H1 (cell line): ENCODE measurements around the gene GRIFIN. TPM values are rescaled to one million over a fixed set of nuclear protein-coding genes. Genes with fewer than 3 reads are reported as not detected.

ENCODE experiments used
- CTCF ChIA-PET: fragments of 300-600 bp; sonication (Branson Sonifier 250); formaldehyde crosslinking; loops from one replicate; lab custom pipeline; 2021; ENCODE audit not compliant: partially characterized antibody; lab: Charles Lee
- POLR2A ChIA-PET: fragments of 300-600 bp; sonication (Branson Sonifier 250); formaldehyde crosslinking; loops from one replicate; lab custom pipeline; 2021; ENCODE audit warnings: inconsistent platforms; ENCODE audit not compliant: partially characterized antibody; lab: Charles Lee
- DNase-seq, 2 experiments: peaks; one replicate each; pipeline versions ENCODE4 v3.0.0 to v3.0.0-alpha.2; 2010 to 2022; ENCODE audit warnings: low spot score in 2 of 2, low read depth in 1 of 2, mixed read lengths in 1 of 2
- FAIRE-seq: peaks from 2 replicates; lab custom pipeline; 2011; peaks lifted over from hg19 to GRCh38; lab: Jason Lieb, UNC
- H2AFZ ChIP-seq: 2 replicates; pipeline ENCODE4 v1.8.1; 2012; ENCODE audit warnings: low read length, inconsistent platforms
- H2AK5ac ChIP-seq: 2 replicates; pipeline ENCODE4 v1.6.1; 2013; ENCODE audit warnings: low read depth, low read length
- H2BK120ac ChIP-seq: replicated peaks from 2 replicates; pipeline ENCODE3; 2013; ENCODE audit warnings: low read depth, low read length, inconsistent platforms
- H2BK12ac ChIP-seq: 2 replicates; pipeline ENCODE4 v1.6.1; 2013; ENCODE audit warnings: low read depth, low read length
- H2BK15ac ChIP-seq: 2 replicates; pipeline ENCODE4 v1.6.1; 2013; ENCODE audit warnings: low read length
- H2BK20ac ChIP-seq: 2 replicates; pipeline ENCODE4 v1.6.1; 2013; ENCODE audit warnings: low read length
- H2BK5ac ChIP-seq: 2 replicates; pipeline ENCODE4 v1.6.1; 2013; ENCODE audit warnings: low read depth, low read length
- H3K14ac ChIP-seq: 2 replicates; pipeline ENCODE4 v1.6.1; 2013; ENCODE audit warnings: inconsistent platforms; ENCODE audit not compliant: insufficient read length
- H3K18ac ChIP-seq: 2 replicates; pipeline ENCODE4 v1.6.1; 2013; ENCODE audit warnings: low read length; ENCODE audit errors: extremely low read depth
- H3K23ac ChIP-seq: 2 replicates; pipeline ENCODE4 v1.6.1; 2013; ENCODE audit warnings: inconsistent platforms; ENCODE audit not compliant: insufficient read length
- H3K23me2 ChIP-seq: 2 replicates; pipeline ENCODE4 v1.6.1; 2013; ENCODE audit warnings: low read depth, low read length
- H3K27ac ChIP-seq: 2 replicates; pipeline ENCODE4 v1.6.1; 2011; ENCODE audit warnings: low read depth, low read length, inconsistent platforms
- H3K27me3 ChIP-seq, 4 experiments: replicated peaks in 1 of 4; 1 replicate in 1 of 4; 2 replicates in 3 of 4; pipeline versions ENCODE4 v1.6.1 to v1.8.1; 2011 to 2013; ENCODE audit warnings: low read length in 3 of 4, mild to moderate bottlenecking in 3 of 4, inconsistent platforms in 2 of 4, mixed read lengths in 2 of 4, moderate library complexity in 1 of 4; ENCODE audit not compliant: control insufficient read depth in 3 of 4, insufficient read depth in 3 of 4; ENCODE audit errors: extremely low read depth in 1 of 4
- H3K36me3 ChIP-seq, 4 experiments: 2 replicates each; pipeline versions ENCODE4 v1.6.1 to v1.8.1; 2011 to 2013; ENCODE audit warnings: mild to moderate bottlenecking in 4 of 4, low read length in 3 of 4, moderate library complexity in 2 of 4, control low read depth in 1 of 4, inconsistent platforms in 1 of 4; ENCODE audit not compliant: insufficient read depth in 4 of 4, control insufficient read depth in 2 of 4
- H3K4ac ChIP-seq: replicated peaks from 2 replicates; pipeline ENCODE3; 2013; ENCODE audit warnings: low read length, low read depth, mixed read lengths, inconsistent platforms; ENCODE audit not compliant: insufficient read length
- H3K4me1 ChIP-seq, 4 experiments: replicated peaks in 1 of 4; 1 replicate in 1 of 4; 2 replicates in 3 of 4; pipeline versions ENCODE4 v1.6.1 to v1.8.1; 2011 to 2013; ENCODE audit warnings: low read length in 3 of 4, inconsistent platforms in 2 of 4, mixed read lengths in 1 of 4; ENCODE audit not compliant: insufficient read depth in 4 of 4, control insufficient read depth in 3 of 4
- H3K4me2 ChIP-seq, 2 experiments: 2 replicates each; pipeline versions ENCODE4 v1.6.1 to v1.8.1; 2011 to 2013; ENCODE audit warnings: low read depth in 2 of 2, low read length in 2 of 2, control low read depth in 1 of 2, inconsistent platforms in 1 of 2, mild to moderate bottlenecking in 1 of 2; ENCODE audit not compliant: insufficient read depth in 1 of 2
- H3K4me3 ChIP-seq, 4 experiments: fragments of 200-600, 300-600 bp in 1 of 4; sonication (generic), shearing (Covaris generic), sonication (Bioruptor Twin) in 1 of 4; 2 replicates each; pipeline versions ENCODE4 v1.5.1 to v1.8.1; 2011 to 2016; ENCODE audit warnings: low read length in 4 of 4, low read depth in 3 of 4, control low read depth in 2 of 4, inconsistent platforms in 2 of 4, mild to moderate bottlenecking in 2 of 4, mixed read lengths in 1 of 4, moderate library complexity in 1 of 4; ENCODE audit not compliant: insufficient read depth in 2 of 4; ENCODE audit errors: extremely low read depth in 1 of 4
- H3K56ac ChIP-seq: replicated peaks from 2 replicates; pipeline ENCODE3; 2013; ENCODE audit warnings: low read depth, mild to moderate bottlenecking, mixed read lengths, low read length, inconsistent platforms; ENCODE audit not compliant: insufficient read length
- H3K79me1 ChIP-seq: 2 replicates; pipeline ENCODE4 v1.6.1; 2013; ENCODE audit warnings: low read depth, low read length, control low read depth
- H3K79me2 ChIP-seq, 2 experiments: 2 replicates each; pipeline versions ENCODE4 v1.6.1 to v1.8.1; 2012 to 2013; ENCODE audit warnings: low read length in 2 of 2, mild to moderate bottlenecking in 2 of 2, inconsistent platforms in 1 of 2; ENCODE audit not compliant: insufficient read depth in 2 of 2, control insufficient read depth in 1 of 2
- H3K9ac ChIP-seq, 4 experiments: replicated peaks in 1 of 4; 1 replicate in 1 of 4; 2 replicates in 3 of 4; pipeline versions ENCODE4 v1.6.1 to v1.8.1; 2011 to 2013; ENCODE audit warnings: low read depth in 3 of 4, low read length in 3 of 4, control low read depth in 2 of 4, mild to moderate bottlenecking in 2 of 4, moderate library complexity in 2 of 4, inconsistent platforms in 1 of 4; ENCODE audit errors: extremely low read depth in 1 of 4
- H3K9me3 ChIP-seq, 2 experiments: 2 replicates each; pipeline versions ENCODE4 v1.6.1 to v1.8.1; 2012 to 2013; ENCODE audit warnings: mild to moderate bottlenecking in 2 of 2, moderate library complexity in 2 of 2, control low read depth in 1 of 2, inconsistent platforms in 1 of 2, low read depth in 1 of 2, low read length in 1 of 2, mixed read lengths in 1 of 2; ENCODE audit not compliant: insufficient read depth in 2 of 2
- H4K20me1 ChIP-seq, 2 experiments: replicated peaks in 1 of 2; 2 replicates each; pipeline versions ENCODE3 to v1.8.1; 2011 to 2013; ENCODE audit warnings: inconsistent platforms in 2 of 2, low read length in 2 of 2, mild to moderate bottlenecking in 1 of 2; ENCODE audit not compliant: insufficient read depth in 2 of 2, control insufficient read depth in 1 of 2
- H4K5ac ChIP-seq: 2 replicates; pipeline ENCODE4 v1.6.1; 2013; ENCODE audit warnings: low read length, low read depth, mixed read lengths, inconsistent platforms; ENCODE audit not compliant: insufficient read length
- H4K8ac ChIP-seq: 2 replicates; pipeline ENCODE4 v1.8.0; 2013; ENCODE audit warnings: mild to moderate bottlenecking, moderate library complexity, low read length, inconsistent platforms; ENCODE audit not compliant: insufficient read depth; ENCODE audit errors: extremely low read depth
- H4K91ac ChIP-seq: replicated peaks from 2 replicates; pipeline ENCODE3; 2013; ENCODE audit warnings: low read length, mixed read lengths, inconsistent platforms; ENCODE audit not compliant: insufficient read length
- BRCA1 ChIP-seq: IDR thresholded peaks from 2 replicates; pipeline ENCODE4 v1.6.1; 2012; ENCODE audit warnings: low read depth, low read length, improper control_type of control experiment
- CEBPB ChIP-seq: IDR thresholded peaks from 2 replicates; pipeline ENCODE4 v1.6.1; 2012; ENCODE audit warnings: low read depth, low read length
- EGR1 ChIP-seq: IDR thresholded peaks from 2 replicates; pipeline ENCODE4 v1.6.1; 2011; ENCODE audit warnings: low read depth, low read length, borderline replicate concordance
- GABPA ChIP-seq: IDR thresholded peaks from 2 replicates; pipeline ENCODE4 v1.6.1; 2011; ENCODE audit warnings: mild to moderate bottlenecking, low read length, moderate library complexity, borderline replicate concordance; ENCODE audit not compliant: insufficient read depth
- GTF2F1 ChIP-seq: IDR thresholded peaks from 2 replicates; pipeline ENCODE4 v1.6.1; 2012; ENCODE audit warnings: low read depth, low read length, improper control_type of control experiment, borderline replicate concordance
- HDAC2 ChIP-seq, 2 experiments: fragments of 300-600 bp in 1 of 2; sonication (generic) in 1 of 2; IDR thresholded peaks; 2 replicates each; pipeline ENCODE4 v1.6.1; 2011 to 2012; ENCODE audit warnings: low read depth in 2 of 2, low read length in 2 of 2, mild to moderate bottlenecking in 2 of 2, moderate library complexity in 2 of 2, borderline replicate concordance in 1 of 2, inconsistent platforms in 1 of 2
- RBBP5 ChIP-seq: IDR thresholded peaks from 2 replicates; pipeline ENCODE4 v1.7.1; 2012; ENCODE audit warnings: low read depth, mild to moderate bottlenecking, inconsistent platforms, low read length, moderate library complexity, borderline replicate concordance
- RFX5 ChIP-seq: IDR thresholded peaks from 2 replicates; pipeline ENCODE4 v1.6.1; 2011; ENCODE audit warnings: low read depth, low read length, improper control_type of control experiment, borderline replicate concordance
- USF2 ChIP-seq: IDR thresholded peaks from 2 replicates; pipeline ENCODE4 v1.6.1; 2011; ENCODE audit warnings: low read length, improper control_type of control experiment
- WGBS, 2 experiments: shearing (Covaris generic) in 1 of 2; methylation state at CpG; one replicate each; pipeline versions ENCODE4 v1.1.6 to v1.1.7; 2013 to 2015; ENCODE audit warnings: low lambda C conversion rate in 2 of 2, mixed read lengths in 2 of 2, inconsistent platforms in 1 of 2, low coverage in 1 of 2, missing lambda C conversion rate in 1 of 2; ENCODE audit not compliant: insufficient replicate concordance in 2 of 2, insufficient coverage in 1 of 2, insufficient read length in 1 of 2; ENCODE audit errors: extremely low coverage in 1 of 2, missing lambda C conversion rate in 1 of 2; 5-methylcytosine and 5-hydroxymethylcytosine counted together
- polyA plus RNA-seq, 7 experiments: library from polyadenylated mRNA; depleted of rRNA in 3 of 7; stranded (reverse) in 5 of 7; unstranded in 2 of 7; fragments of >200 nt in 5 of 7; fragments of 200-250 nt in 2 of 7; gene quantifications; 1 replicate in 5 of 7; 2 replicates in 1 of 7; 4 replicates in 1 of 7; pipeline versions ENCODE4 v1.2.1 to v1.2.3, GENCODE V29; 2011 to 2013; ENCODE audit warnings: missing spikeins in 2 of 7, mixed read lengths in 2 of 7
- total RNA-seq: library from RNA; stranded (reverse); fragmentation: NEBNext Ultra II Directional; extraction: Animal tissue kit (Norgen Biotek cat#: 25700); gene quantifications from 2 replicates; pipeline ENCODE4 v1.2.1, GENCODE V29; 2021

GRIFIN gene
- total and polyA plus RNA-seq, 2 of the 8 experiments (the other 6 are each of a cell fraction or from before 2014, with no cell fraction given), result not detected

- H2BK5ac ChIP-seq, result no peak overlapping the region
- no peak overlapping the region for H2BK15ac ChIP-seq
- H3K56ac ChIP-seq, result no peak overlapping the region
- H2BK12ac ChIP-seq, result no peak overlapping the region
- H2AK5ac ChIP-seq, result no peak overlapping the region
- no peak overlapping the region for H2BK20ac ChIP-seq
- no peaks in the 10 kb centered on the region for H3K23me2 ChIP-seq
- H4K8ac ChIP-seq, result no peak overlapping the region
- H3K79me2 ChIP-seq, result no peaks in the 10 kb centered on the region
- H3K27me3 ChIP-seq, result no peaks in the 10 kb centered on the region
- WGBS, 2 experiments, result 88% methylated on average over 12 of the region's 15 CpGs; no CpG with 5 or more reads in 1 of the 2 experiments
- no peaks in the 10 kb centered on the region for H4K20me1 ChIP-seq
- no peak for TF ChIP-seq GTF2F1
- TF ChIP-seq CEBPB, result no peak
- no peak for TF ChIP-seq EGR1
- no peak for TF ChIP-seq GABPA
- no peak for TF ChIP-seq USF2
- no peak for TF ChIP-seq BRCA1
- no peak for TF ChIP-seq RBBP5
- no peak for TF ChIP-seq HDAC2 (IDR thresholded peaks at IDR 0.05; ENCODE audit: borderline replicate concordance in 1 of 2, low read depth in 2 of 2, low read length in 2 of 2)
- TF ChIP-seq RFX5, result no peak
- TF ChIP-seq, all 59 proteins: peak for 0
- Histone ChIP-seq H4K5ac (no peak overlapping the region), H4K91ac (no peak overlapping the region), H3K23ac (no peak overlapping the region), H3K14ac (no peak overlapping the region), H3K27ac (no peak overlapping the region), H3K18ac (no peak overlapping the region), H3K4me2 (no peak overlapping the region), H2AFZ (no peak overlapping the region), H2BK120ac (no peak overlapping the region), H3K4me3 (no peak overlapping the region), H3K79me1 (no peaks in the 10 kb centered on the region), H3K9me3 (0 out of 4 replicates have a peak, but pooled peaks cover 0 to 3% of the 10 kb centered on the region in 2 experiments), H3K36me3 (no peaks in the 10 kb centered on the region), H3K4ac (no peak overlapping the region), H3K4me1 (peaks cover 0 to 5% (median 3%) of the 10 kb centered on the region in 4 experiments; a peak in 3 of 7 replicates), H3K9ac (no peak overlapping the region)
- ChIA-PET CTCF (interaction anchor here (0.9 to 15.9 kb wide), 4 partner anchors 8 to 220 kb away, joined by 3 to 266 read pairs (median 37); no protein-coding TSS in a partner anchor), POLR2A (no interaction called here)
- FAIRE-seq (no peak), DNase-seq (no peak)
These were observed 14.8 kb downstream of the GRIFIN start for GRCh38 chr7:2461268-2462026.
